Activated CD8-positive, alpha-beta T cell treated with anti-CD3 and anti-CD28 coated beads for 36 hours (primary cell): ENCODE results near the gene PRKCE. TPM values are rescaled to one million over a fixed set of nuclear protein-coding genes. Genes with fewer than 3 reads are reported as not detected.

ENCODE experiments used
- ATAC-seq: fragments of 200-7000 bp; cut with Tn5 transposase; one replicate; pipeline ENCODE4 v1.10.0; 2021; ENCODE audit warnings: mild to moderate bottlenecking, moderate library complexity
- CTCF ChIA-PET: fragments of 350-600 bp; sonication (Branson Sonifier 250); formaldehyde crosslinking; loops from one replicate; lab custom pipeline; 2021; ENCODE audit warnings: antibody characterized with exemption; lab: Charles Lee
- POLR2A ChIA-PET: fragments of 350-600 bp; sonication (Branson Sonifier 250); formaldehyde crosslinking; loops from one replicate; lab custom pipeline; 2021; ENCODE audit warnings: antibody characterized with exemption; lab: Charles Lee
- DNase-seq: peaks from one replicate; pipeline ENCODE4 v3.0.0-alpha.2; 2020
- H3K27ac Mint-ChIP-seq: one replicate; pipeline ENCODE4 v1.8.0; 2021; ENCODE audit warnings: mild to moderate bottlenecking, mixed read lengths
- H3K27me3 Mint-ChIP-seq: one replicate; pipeline ENCODE4 v1.8.0; 2021; ENCODE audit warnings: mixed read lengths
- H3K36me3 Mint-ChIP-seq: one replicate; pipeline ENCODE4 v1.8.0; 2021; ENCODE audit warnings: low read depth, mixed read lengths
- H3K4me1 Mint-ChIP-seq: one replicate; pipeline ENCODE4 v1.8.0; 2021; ENCODE audit warnings: low read depth, mixed read lengths
- H3K4me3 Mint-ChIP-seq: one replicate; pipeline ENCODE4 v1.8.0; 2021; ENCODE audit warnings: mild to moderate bottlenecking, moderate library complexity, mixed read lengths
- H3K9me3 Mint-ChIP-seq: one replicate; pipeline ENCODE4 v1.8.0; 2021; ENCODE audit warnings: mixed read lengths
- CTCF ChIP-seq: fragments of 200-600 bp; IDR thresholded peaks from one replicate; pipeline ENCODE4 v1.8.0; 2022; ENCODE audit warnings: antibody characterized with exemption, mild to moderate bottlenecking
- intact Hi-C: fragments of 100-400 bp; cut with micrococcal nuclease; formaldehyde crosslinking; loops from one replicate; pipeline ENCODE4 v1.10.0; 2022
- total RNA-seq, 2 experiments: library from RNA; stranded (reverse); gene quantifications; one replicate each; pipeline ENCODE4 v1.2.3, GENCODE V29; 2021

PRKCE gene
- total RNA-seq, 2 experiments from 2014 or later, result 11.5 to 11.9 TPM

DNA sequence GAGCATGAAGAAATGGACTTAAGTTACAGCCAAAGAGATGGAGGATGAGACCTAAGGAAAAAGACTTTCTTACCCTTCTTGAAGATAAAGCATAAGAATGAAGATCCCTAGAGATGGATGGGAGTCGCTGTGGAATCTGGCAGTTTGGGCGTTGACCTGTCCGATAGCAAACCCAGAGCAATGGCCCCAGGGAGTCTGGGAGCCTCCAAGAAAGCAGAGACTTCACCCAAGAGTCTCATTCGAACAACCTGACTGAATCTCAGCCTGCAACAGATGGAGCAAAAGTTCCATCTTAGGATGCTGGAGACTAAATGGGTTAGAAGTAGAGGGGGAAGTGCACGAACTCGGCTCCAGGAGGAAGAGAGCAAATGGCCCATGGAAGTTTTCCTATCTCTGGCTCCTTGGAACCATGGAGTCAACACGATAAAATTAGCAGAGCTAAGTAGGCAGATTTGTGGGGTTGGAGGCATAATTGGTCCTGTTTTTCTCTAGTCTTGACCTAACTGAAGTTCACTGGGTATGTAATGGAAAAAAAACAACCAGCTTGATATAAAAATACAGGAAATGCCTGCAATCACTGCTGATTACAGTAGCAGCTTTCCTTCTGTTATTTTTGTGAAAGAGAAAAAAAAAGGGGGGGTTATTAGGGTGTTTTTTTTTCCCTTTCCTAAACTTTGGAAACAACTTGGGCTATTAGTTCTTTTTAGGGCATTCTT is 467.3 kb downstream of the PRKCE start:
- intact Hi-C loops, result no loop called here
- CTCF ChIA-PET, result interaction anchor here (1.9 kb wide), 1 partner anchor 38 kb away, joined by 4 read pairs; no protein-coding TSS in a partner anchor
- ATAC-seq, result no peak

GRCh38 chr2:46119453-46119852 is 468.0 kb downstream of the PRKCE start:
- ATAC-seq, result no peak
- Mint-ChIP-seq H3K36me3 (no peaks in the 10 kb centered on the region), H3K27ac (no peak overlapping the region), H3K4me3 (no peak overlapping the region), H3K9me3 (no peaks in the 10 kb centered on the region), H3K27me3 (no peaks in the 10 kb centered on the region), H3K4me1 (peaks cover 4% of the 10 kb centered on the region)
- ChIA-PET CTCF (interaction anchor here (1.9 kb wide), 1 partner anchor 39 kb away, joined by 4 read pairs; no protein-coding TSS in a partner anchor), POLR2A (interaction anchor here (1.0 to 1.8 kb wide), 2 partner anchors 22 to 28 kb away, joined by 3 to 5 read pairs; no protein-coding TSS in a partner anchor)
- no peak for TF ChIP-seq CTCF
- intact Hi-C loops, result no loop called here
- no peak for DNase-seq

More for the DNA sequence above, 467.3 kb downstream of the PRKCE start:
- H3K36me3 Mint-ChIP-seq, result no peaks in the 10 kb centered on the region
- POLR2A ChIA-PET, result interaction anchor here (0.6 to 1.8 kb wide), 2 partner anchors 21 to 853 kb away, joined by 5 read pairs; no protein-coding TSS in a partner anchor
- no peak for TF ChIP-seq CTCF
- H3K9me3 Mint-ChIP-seq, result no peaks in the 10 kb centered on the region
- no peak overlapping the region for H3K4me3 Mint-ChIP-seq
- peaks cover 4% of the 10 kb centered on the region for H3K4me1 Mint-ChIP-seq
- DNase-seq, result no peak
- H3K27ac Mint-ChIP-seq, result no peak overlapping the region
- no peaks in the 10 kb centered on the region for H3K27me3 Mint-ChIP-seq

GRCh38 chr2:46120792-46121555 is 469.5 kb downstream of the PRKCE start:
- ChIA-PET CTCF (interaction anchor here (1.9 kb wide), 1 partner anchor 41 kb away, joined by 4 read pairs; no protein-coding TSS in a partner anchor), POLR2A (no interaction called here)
- peaks cover 4% of the 10 kb centered on the region for H3K4me1 Mint-ChIP-seq
- H3K9me3 Mint-ChIP-seq, result no peaks in the 10 kb centered on the region
- no peak overlapping the region for H3K4me3 Mint-ChIP-seq
- H3K27ac Mint-ChIP-seq, result no peak overlapping the region
- TF ChIP-seq CTCF, result no peak
- H3K27me3 Mint-ChIP-seq, result no peaks in the 10 kb centered on the region
- intact Hi-C loops, result no loop called here
- H3K36me3 Mint-ChIP-seq, result no peaks in the 10 kb centered on the region
- ATAC-seq (no peak), DNase-seq (no peak)

DNA sequence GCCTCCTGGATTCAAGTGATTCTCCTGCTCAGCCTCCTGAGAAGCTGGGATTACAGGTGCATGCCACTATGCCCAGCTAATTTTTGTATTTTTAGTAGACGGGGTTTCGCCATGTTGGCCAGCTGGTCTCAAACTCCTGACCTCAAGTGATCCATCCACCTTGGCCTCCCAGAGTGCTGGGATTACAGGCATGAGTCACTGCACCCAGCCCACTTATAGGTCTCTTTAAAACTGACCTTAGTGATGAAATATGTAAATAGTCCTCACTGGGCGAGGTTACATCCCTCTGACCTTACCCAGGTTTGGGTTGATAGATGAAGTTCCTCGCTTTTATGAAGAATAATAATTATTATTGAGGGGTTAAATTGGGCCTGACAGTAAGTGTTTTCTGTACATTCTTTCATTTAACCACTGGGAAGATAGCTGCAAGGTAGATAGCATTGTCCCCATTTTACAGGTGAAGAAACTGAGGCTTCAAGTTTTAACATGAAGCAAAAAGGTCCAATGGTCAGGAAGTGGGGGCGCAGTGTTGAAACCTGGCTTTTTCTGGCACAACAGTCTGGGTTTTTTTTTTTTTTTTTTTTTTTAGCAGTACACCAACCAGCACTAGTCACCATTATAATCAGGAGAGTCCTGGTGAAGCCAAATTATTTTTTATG is 471.0 kb downstream of the PRKCE start:
- no peaks in the 10 kb centered on the region for H3K9me3 Mint-ChIP-seq
- ChIA-PET POLR2A (no interaction called here), CTCF (interaction anchor here (1.2 to 1.3 kb wide), 2 partner anchors 13 to 60 kb away, joined by 3 read pairs; no protein-coding TSS in a partner anchor)
- no peak for TF ChIP-seq CTCF
- H3K4me3 Mint-ChIP-seq, result no peak overlapping the region
- DNase-seq, result no peak
- intact Hi-C loops, result no loop called here
- no peaks in the 10 kb centered on the region for H3K36me3 Mint-ChIP-seq
- no peaks in the 10 kb centered on the region for H3K27me3 Mint-ChIP-seq
- ATAC-seq, result no peak
- no peak overlapping the region for H3K27ac Mint-ChIP-seq
- peaks cover 4% of the 10 kb centered on the region for H3K4me1 Mint-ChIP-seq
